Body of pancreas (tissue), 4 donors: Measurements from ENCODE around the gene EMID1. TPM values are rescaled to one million over a fixed set of nuclear protein-coding genes. Genes with fewer than 3 reads are reported as not detected.
"Not testable (repeated sequence)": the region's sequence is repeated elsewhere in the genome, so short reads cannot be mapped to it uniquely, and the experiment has no call there.

Source experiments
- ATAC-seq: fragments of 150-250 bp; one replicate; pipeline ENCODE4 v1.9.1; 2016
- DNase-seq, 4 donors: peaks; one replicate each; pipeline ENCODE4 v3.0.0-alpha.2; 2019
- H3K27ac ChIP-seq, 4 donors: fragments of 200-600 bp; sonication (generic); 1 replicate in 3 of 4; 2 replicates in 1 of 4; pipeline versions ENCODE4 v1.5.1 to v1.6.1; 2016 to 2019; ENCODE audit warnings: mild to moderate bottlenecking in 1 of 4, mixed read lengths in 1 of 4, moderate library complexity in 1 of 4
- H3K27me3 ChIP-seq, 2 donors: fragments of 200-600 bp; sonication (generic); one replicate each; pipeline ENCODE4 v1.6.0; 2016; ENCODE audit warnings: mild to moderate bottlenecking in 1 of 2
- H3K36me3 ChIP-seq, 2 donors: fragments of 200-600 bp; sonication (generic); replicated peaks in 1 of 2; 2 replicates each; pipeline ENCODE4 v1.5.1; 2016; ENCODE audit warnings: low read depth in 2 of 2; ENCODE audit not compliant: insufficient read depth in 1 of 2
- H3K4me1 ChIP-seq: fragments of 200-600 bp; sonication (generic); one replicate; pipeline ENCODE4 v1.6.0; 2016
- H3K4me3 ChIP-seq, 2 donors: fragments of 200-600 bp; sonication (generic); 1 replicate in 1 of 2; 2 replicates in 1 of 2; pipeline ENCODE4 v1.5.1; 2016 to 2019
- H3K9me3 ChIP-seq, 3 donors: fragments of 200-600 bp; sonication (generic); 1 replicate in 2 of 3; 2 replicates in 1 of 3; pipeline ENCODE4 v1.5.1; 2016
- POLR2A ChIP-seq, 3 donors: fragments of 450-650 bp; IDR thresholded peaks; one replicate each; pipeline ENCODE4 v1.6.1; 2016; ENCODE audit warnings: antibody characterized with exemption in 3 of 3, mild to moderate bottlenecking in 2 of 3
- WGBS, 2 donors: methylation state at CpG; one replicate each; pipeline ENCODE4 v1.1.5; 2017; 5-methylcytosine and 5-hydroxymethylcytosine counted together
- intact Hi-C: fragments of 100-400 bp; cut with DNase I; formaldehyde crosslinking; loops from one replicate; pipeline ENCODE4 v1.15.1; 2023
- total RNA-seq, 2 donors: library from RNA; depleted of rRNA; stranded (reverse); fragments of >200 nt; gene quantifications; one replicate each; pipeline ENCODE4 v1.1.0, GENCODE V29; 2016
- TF ChIP-seq, protein P1 (sequence below), 7 experiments: fragments of 450-650 bp in 4 of 7; fragments of 200-600 bp in 3 of 7; sonication (generic) in 3 of 7; IDR thresholded peaks; one replicate each; pipeline ENCODE4 v1.5.1; 2016 to 2019; ENCODE audit warnings: antibody characterized with exemption in 7 of 7

Gene EMID1
- total RNA-seq, 2 donors from 2014 or later = 5.9 to 25.9 TPM

DNA sequence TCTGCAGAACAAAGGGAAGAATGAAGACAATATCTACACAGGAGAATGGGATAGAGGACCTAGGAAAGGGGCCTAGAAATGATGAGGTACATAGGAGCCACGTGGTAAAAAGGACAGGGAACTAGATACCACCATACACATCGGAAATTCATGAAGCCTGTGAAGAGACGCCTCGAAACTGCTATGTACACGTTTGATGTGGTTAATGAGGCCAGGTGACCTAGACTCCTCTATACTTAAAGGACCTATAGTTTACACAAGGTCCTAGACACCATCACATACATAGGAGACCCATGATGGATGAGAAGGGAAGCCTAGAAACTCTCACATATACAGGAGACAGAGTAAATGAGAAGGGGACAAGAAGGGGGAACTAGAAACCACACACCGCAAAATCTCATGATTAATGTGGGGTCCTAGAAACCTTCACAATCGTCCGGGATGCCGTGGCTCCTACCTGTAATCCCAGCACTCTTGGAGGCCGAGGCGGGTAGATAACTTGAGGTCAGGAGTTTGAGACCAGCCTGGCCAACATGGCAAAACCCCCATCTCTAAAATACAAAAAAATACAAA is 38.3 kb downstream of the EMID1 start:
- intact Hi-C loops = loop anchor here (5.0 to 10.0 kb wide), 3 partner anchors 37 to 389 kb away; partner anchors contain the start of gene EMID1
- H3K27ac ChIP-seq = no peak overlapping the region
- H3K4me1 ChIP-seq = no peaks in the 10 kb centered on the region
- H3K4me3 ChIP-seq = no peak overlapping the region
- H3K9me3 ChIP-seq = no peaks in the 10 kb centered on the region
- H3K27me3 ChIP-seq = no peaks in the 10 kb centered on the region
- no peak for TF ChIP-seq POLR2A (IDR thresholded peaks at IDR 0.05)
- ATAC-seq (no peak), DNase-seq (no peak)
- 85 to 88% methylated on average over 11 of the region's 11 CpGs for WGBS, 2 donors
- no peaks in the 10 kb centered on the region for H3K36me3 ChIP-seq

DNA sequence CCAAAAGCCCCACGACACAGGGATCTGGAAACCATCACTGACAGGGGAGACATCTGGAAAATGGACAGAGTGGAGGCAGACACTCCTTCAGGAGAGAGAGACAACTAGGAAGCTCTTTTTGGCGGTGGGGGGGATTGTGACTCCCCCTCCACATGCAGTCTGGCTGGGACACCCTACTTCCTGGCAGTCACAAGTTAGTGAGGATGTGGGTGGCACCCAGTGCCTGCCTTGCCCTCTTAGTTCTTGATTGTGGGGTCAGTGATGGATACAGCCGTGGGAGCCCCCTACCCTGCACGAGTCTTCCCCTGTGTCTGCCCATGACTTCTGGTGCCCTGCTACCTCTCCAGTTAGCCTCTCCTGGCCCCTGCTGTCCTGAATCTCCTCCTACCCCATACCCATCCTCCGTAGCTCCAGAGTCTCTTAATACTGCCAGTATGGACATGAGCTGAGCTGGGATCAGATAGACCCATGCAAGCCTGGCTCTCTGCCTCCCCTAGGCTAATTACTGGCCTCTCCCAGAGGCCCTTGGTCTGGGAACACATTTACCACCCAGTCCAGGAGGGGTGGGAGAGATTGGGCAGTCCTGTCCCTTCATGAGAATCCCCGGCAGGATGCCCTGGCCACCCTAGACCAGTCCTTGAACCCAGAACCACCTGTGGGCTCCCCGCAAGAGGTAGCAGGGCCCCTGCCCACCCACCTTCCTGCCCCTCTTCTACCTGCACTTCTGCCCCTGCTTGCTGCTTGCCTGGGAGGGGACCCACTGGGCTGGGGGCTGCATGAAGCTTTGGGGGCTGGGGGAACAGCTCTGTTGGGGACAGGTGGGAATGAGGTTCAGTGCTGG is 39.3 kb downstream of the EMID1 start:
- Histone ChIP-seq H3K36me3 (no peaks in the 10 kb centered on the region), H3K4me1 (no peaks in the 10 kb centered on the region), H3K9me3 (no peaks in the 10 kb centered on the region), H3K27me3 (no peaks in the 10 kb centered on the region), H3K4me3 (no peak overlapping the region), H3K27ac (no peak overlapping the region)
- intact Hi-C loops = loop anchor here (5.0 to 10.0 kb wide), 3 partner anchors 38 to 390 kb away; partner anchors contain the start of gene EMID1
- ATAC-seq (peak; percentile 19), DNase-seq (no peak)
- WGBS, 2 donors = 62 to 76% methylated on average over 3 to 7 of the region's 7 CpGs
- TF ChIP-seq POLR2A (IDR thresholded peaks at IDR 0.05) = no peak
- TF ChIP-seq, protein P1, sequence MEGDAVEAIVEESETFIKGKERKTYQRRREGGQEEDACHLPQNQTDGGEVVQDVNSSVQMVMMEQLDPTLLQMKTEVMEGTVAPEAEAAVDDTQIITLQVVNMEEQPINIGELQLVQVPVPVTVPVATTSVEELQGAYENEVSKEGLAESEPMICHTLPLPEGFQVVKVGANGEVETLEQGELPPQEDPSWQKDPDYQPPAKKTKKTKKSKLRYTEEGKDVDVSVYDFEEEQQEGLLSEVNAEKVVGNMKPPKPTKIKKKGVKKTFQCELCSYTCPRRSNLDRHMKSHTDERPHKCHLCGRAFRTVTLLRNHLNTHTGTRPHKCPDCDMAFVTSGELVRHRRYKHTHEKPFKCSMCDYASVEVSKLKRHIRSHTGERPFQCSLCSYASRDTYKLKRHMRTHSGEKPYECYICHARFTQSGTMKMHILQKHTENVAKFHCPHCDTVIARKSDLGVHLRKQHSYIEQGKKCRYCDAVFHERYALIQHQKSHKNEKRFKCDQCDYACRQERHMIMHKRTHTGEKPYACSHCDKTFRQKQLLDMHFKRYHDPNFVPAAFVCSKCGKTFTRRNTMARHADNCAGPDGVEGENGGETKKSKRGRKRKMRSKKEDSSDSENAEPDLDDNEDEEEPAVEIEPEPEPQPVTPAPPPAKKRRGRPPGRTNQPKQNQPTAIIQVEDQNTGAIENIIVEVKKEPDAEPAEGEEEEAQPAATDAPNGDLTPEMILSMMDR (IDR thresholded peaks at IDR 0.05) = no peak

DNA sequence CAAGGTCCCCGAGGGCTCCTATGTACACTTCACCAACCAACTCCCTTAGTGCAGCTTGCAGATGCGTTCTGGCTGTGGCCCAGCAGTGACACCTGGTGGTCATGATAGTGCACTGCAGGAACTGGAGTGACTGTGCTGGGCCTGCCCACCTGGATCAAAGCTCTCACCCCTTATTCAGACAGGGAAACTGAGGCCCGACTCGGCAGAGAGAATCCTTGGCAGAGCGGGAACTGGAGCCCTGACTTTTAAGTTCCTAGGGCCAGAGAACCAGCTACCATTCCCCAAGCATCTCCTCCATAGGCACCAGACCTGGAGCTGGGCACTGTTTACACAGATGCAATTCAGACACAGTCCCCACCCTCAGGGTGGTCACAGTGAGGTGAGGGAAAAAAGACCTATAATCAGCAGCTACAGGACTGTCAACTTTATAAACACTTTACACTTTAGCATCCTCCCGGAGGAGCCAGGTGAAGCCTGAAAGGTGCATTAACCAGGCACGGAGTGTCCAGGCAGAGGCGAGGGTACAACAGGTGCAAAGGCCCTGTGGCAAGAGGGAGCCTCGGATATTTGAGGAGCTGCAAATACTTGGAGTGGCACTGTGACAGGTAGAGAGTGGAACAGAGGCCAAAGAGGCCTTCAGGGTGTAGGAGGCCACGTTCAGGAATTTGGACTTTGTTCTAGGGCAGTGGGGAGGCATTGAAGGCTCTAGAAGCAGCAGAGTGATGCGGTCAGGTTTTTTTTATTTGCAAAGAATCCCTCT is 40.1 kb downstream of the EMID1 start:
- Histone ChIP-seq H3K4me1 (no peaks in the 10 kb centered on the region), H3K36me3 (no peaks in the 10 kb centered on the region), H3K4me3 (no peak overlapping the region), H3K27me3 (no peaks in the 10 kb centered on the region), H3K9me3 (no peaks in the 10 kb centered on the region), H3K27ac (no peak overlapping the region)
- DNase-seq = peak; percentile 76 to 80 (median 78)
- no peak for TF ChIP-seq POLR2A (IDR thresholded peaks at IDR 0.05)
- TF ChIP-seq, protein P1 (IDR thresholded peaks at IDR 0.05) = peak; percentile 91 to 97 (median 94)
- peak; percentile 96 for ATAC-seq
- intact Hi-C loops = loop anchor here (10.0 kb wide), 2 partner anchors 91 to 391 kb away; no protein-coding TSS in a partner anchor
- WGBS, 2 donors = 34 to 54% methylated on average over 6 to 11 of the region's 11 CpGs

DNA sequence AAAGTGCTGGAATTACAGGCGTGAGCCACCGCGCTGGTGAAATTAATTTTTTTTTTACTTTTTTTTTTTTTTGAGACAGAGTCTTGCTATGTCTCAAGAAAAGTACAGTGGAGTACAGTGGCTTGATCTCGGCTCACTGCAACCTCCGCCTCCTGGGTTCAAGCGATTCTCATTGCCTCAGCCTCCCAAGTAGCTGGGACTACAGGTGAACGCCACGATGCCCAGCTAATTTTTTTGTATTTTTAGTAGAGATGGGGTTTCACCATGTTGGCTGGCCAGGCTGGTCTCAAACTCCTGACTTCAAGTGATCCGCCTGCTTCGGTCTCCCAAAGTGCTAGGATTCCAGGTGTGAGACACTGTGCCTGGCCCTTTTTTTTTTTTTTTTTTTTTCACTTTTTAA is 42.2 kb downstream of the EMID1 start:
- intact Hi-C loops = loop anchor here (10.0 kb wide), 2 partner anchors 93 to 393 kb away; no protein-coding TSS in a partner anchor

DNA sequence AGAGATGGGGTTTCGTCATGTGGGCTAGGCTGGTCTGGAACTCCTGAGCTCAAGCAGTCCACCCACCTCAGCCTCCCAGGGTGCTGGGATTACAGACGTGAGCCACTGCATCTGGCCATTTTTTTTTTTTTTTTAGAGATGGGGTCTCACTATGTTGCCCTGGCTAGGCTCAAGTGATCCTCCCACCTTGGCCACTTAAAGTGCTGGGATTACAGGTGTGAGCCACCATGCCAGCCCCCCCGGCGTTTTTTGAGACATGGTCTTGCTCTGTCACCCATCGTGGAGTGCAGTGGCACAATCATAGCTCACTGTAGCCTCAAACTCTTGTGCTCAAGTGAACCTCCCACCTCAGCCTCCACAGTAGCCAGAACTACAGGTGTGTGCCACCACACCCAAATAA is 45.6 kb downstream of the EMID1 start:
- ATAC-seq (no peak), DNase-seq (no peak)
- Histone ChIP-seq H3K4me1 (no peaks in the 10 kb centered on the region), H3K27ac (no peak overlapping the region), H3K9me3 (no peaks in the 10 kb centered on the region), H3K36me3 (no peaks in the 10 kb centered on the region), H3K4me3 (no peak overlapping the region), H3K27me3 (no peaks in the 10 kb centered on the region)
- TF ChIP-seq POLR2A (IDR thresholded peaks at IDR 0.05) = no peak
- TF ChIP-seq, protein P1 (IDR thresholded peaks at IDR 0.05) = no peak
- intact Hi-C loops = loop anchor here (10.0 kb wide), 1 partner anchor 186 kb away; the partner anchor contains the start of gene C22orf31
- WGBS, 2 donors = 89 to 96% methylated on average over 3 to 5 of the region's 5 CpGs

More for the DNA sequence above, 42.2 kb downstream of the EMID1 start:
- ATAC-seq, H3K36me3 ChIP-seq, H3K9me3 ChIP-seq, H3K4me1 ChIP-seq, DNase-seq, H3K4me3 ChIP-seq, H3K27me3 ChIP-seq, H3K27ac ChIP-seq: not testable (repeated sequence)
- 92 to 96% methylated on average over 10 of the region's 10 CpGs for WGBS, 2 donors
